K562 (cell line): ENCODE measurements around the gene ZNF215. TPM values are rescaled to one million over a fixed set of nuclear protein-coding genes. Genes with fewer than 3 reads are reported as not detected.

Experiments
- ATAC-seq: fragments of 200-7000 bp; cut with Tn5 transposase; 3 replicates; pipeline ENCODE4 v1.9.1; 2020; ENCODE audit warnings: moderate library complexity
- BruUV-seq: library from RNA; stranded (reverse); fragments of 400-500 nt; replicated peaks from 2 replicates; lab custom pipeline; 2021; lab: Mats Ljungman, UMichigan
- CTCF ChIA-PET: fragments of 300-600 bp; formaldehyde crosslinking; extraction: SDS; loops from one replicate; lab custom pipeline; 2021; ENCODE audit warnings: low intra/inter-chr PET ratio; lab: Yijun Ruan, JAX
- POLR2A ChIA-PET: fragments of 300-600, 350-650 bp; sonication (Branson Sonifier 250); formaldehyde crosslinking; extraction: SDS; loops from one replicate; lab custom pipeline; 2021; ENCODE audit warnings: antibody characterized with exemption, inconsistent platforms; lab: Yijun Ruan, JAX
- DNase-seq, 4 experiments: peaks; one replicate each; pipeline versions ENCODE4 v3.0.0 to v3.0.0-alpha.2; 2011 to 2018; ENCODE audit warnings: low spot score in 3 of 4, mixed read lengths in 3 of 4; ENCODE audit errors: extremely low read depth in 1 of 4
- FAIRE-seq: peaks from 2 replicates; lab custom pipeline; 2011; peaks lifted over from hg19 to GRCh38; lab: Jason Lieb, UNC
- H2AFZ ChIP-seq: 2 replicates; pipeline ENCODE4 v1.6.0; 2011; ENCODE audit warnings: low read depth, low read length, control low read depth, inconsistent platforms
- H3K27ac ChIP-seq: fragments of 200-600 bp; 3 replicates; pipeline ENCODE4 v1.8.0; 2011; ENCODE audit warnings: low read depth, mild to moderate bottlenecking, control low read depth, inconsistent platforms, low read length, moderate library complexity, mixed read lengths; ENCODE audit errors: extremely low read depth
- H3K27me3 ChIP-seq, 2 experiments: fragments of 300-600 bp in 1 of 2; 2 replicates in 1 of 2; 3 replicates in 1 of 2; pipeline versions ENCODE4 v1.6.0 to v1.8.0; 2011; ENCODE audit warnings: inconsistent platforms in 2 of 2, low read length in 2 of 2, mild to moderate bottlenecking in 1 of 2, mixed read lengths in 1 of 2, moderate library complexity in 1 of 2; ENCODE audit not compliant: control insufficient read depth in 2 of 2, insufficient read depth in 2 of 2
- H3K36me3 ChIP-seq: fragments of 300-600 bp; 3 replicates; pipeline ENCODE4 v1.8.0; 2011; ENCODE audit warnings: mild to moderate bottlenecking, low read length, inconsistent platforms; ENCODE audit not compliant: control insufficient read depth, insufficient read depth
- H3K4me1 ChIP-seq, 2 experiments: fragments of 200-600 bp in 1 of 2; replicated peaks in 1 of 2; 2 replicates in 1 of 2; 3 replicates in 1 of 2; pipeline versions ENCODE4 v1.5.1 to v1.8.0; 2011; ENCODE audit warnings: inconsistent platforms in 2 of 2, low read length in 2 of 2, mild to moderate bottlenecking in 1 of 2, mixed read lengths in 1 of 2, moderate library complexity in 1 of 2; ENCODE audit not compliant: control insufficient read depth in 2 of 2, insufficient read depth in 2 of 2
- H3K4me2 ChIP-seq: 2 replicates; pipeline ENCODE4 v1.6.1; 2011; ENCODE audit warnings: low read length, control low read depth, inconsistent platforms, mixed read lengths; ENCODE audit not compliant: insufficient read depth
- H3K4me3 ChIP-seq: fragments of 200-600 bp; sonication (generic), shearing (Covaris generic); 2 replicates; pipeline ENCODE4 v1.5.1; 2016; ENCODE audit warnings: control low read depth, inconsistent platforms
- H3K79me2 ChIP-seq: fragments of 200-600 bp; 3 replicates; pipeline ENCODE4 v1.8.0; 2011; ENCODE audit warnings: low read length, inconsistent platforms; ENCODE audit not compliant: control insufficient read depth, insufficient read depth
- H3K9ac ChIP-seq, 2 experiments: 2 replicates each; pipeline versions ENCODE4 v1.6.0 to v1.6.1; 2011; ENCODE audit warnings: low read depth in 2 of 2, low read length in 2 of 2, control low read depth in 1 of 2, inconsistent platforms in 1 of 2, mild to moderate bottlenecking in 1 of 2, mixed read lengths in 1 of 2; ENCODE audit not compliant: insufficient read depth in 1 of 2
- H3K9me1 ChIP-seq: one replicate; pipeline ENCODE4 v1.6.0; 2011; ENCODE audit warnings: inconsistent platforms, mild to moderate bottlenecking, low read length, moderate library complexity; ENCODE audit not compliant: control insufficient read depth, insufficient read depth
- H3K9me3 ChIP-seq: replicated peaks from 2 replicates; pipeline ENCODE4 v1.5.1; 2011; ENCODE audit warnings: low read depth, low read length, inconsistent platforms; ENCODE audit not compliant: control insufficient read depth, insufficient read depth
- H4K20me1 ChIP-seq: replicated peaks from 2 replicates; pipeline ENCODE4 v1.6.1; 2011; ENCODE audit warnings: low read length, inconsistent platforms, mixed read lengths; ENCODE audit not compliant: control insufficient read depth, insufficient read depth
- CEBPG ChIP-seq, 3 experiments: fragments of 200-800 bp in 1 of 3; sonication (Bioruptor generic) in 1 of 3; sonication (generic) in 1 of 3; formaldehyde crosslinking in 1 of 3; IDR thresholded peaks in 2 of 3; conservative IDR thresholded peaks in 1 of 3; 2 replicates each; pipeline versions ENCODE4 v1.6.1 to v1.8.0; 2016 to 2022; ENCODE audit warnings: missing compliant biosample characterization in 2 of 3, missing genetic modification characterization in 2 of 3, mild to moderate bottlenecking in 1 of 3, missing genetic modification reagents in 1 of 3
- EP300 ChIP-seq: IDR thresholded peaks from 2 replicates; pipeline ENCODE4 v1.6.1; 2012; ENCODE audit warnings: low read length, improper control_type of control experiment
- ZNF263 ChIP-seq: sonication (generic); formaldehyde crosslinking; IDR thresholded peaks from 2 replicates; pipeline ENCODE4 v1.8.0; 2022; ENCODE audit warnings: mild to moderate bottlenecking, missing genetic modification reagents, borderline replicate concordance
- ZNF766 ChIP-seq: fragments of 200-800 bp; sonication (Bioruptor generic); conservative IDR thresholded peaks from 2 replicates; pipeline ENCODE4 v1.6.1; 2016; ENCODE audit warnings: missing genetic modification characterization, missing compliant biosample characterization
- WGBS: fragments of 100-300 bp; shearing (Covaris generic); methylation state at CpG from one replicate; pipeline ENCODE4 v1.1.6; 2016; ENCODE audit warnings: low coverage, mixed read lengths; ENCODE audit not compliant: insufficient coverage; ENCODE audit errors: missing lambda C conversion rate; 5-methylcytosine and 5-hydroxymethylcytosine counted together
- in situ Hi-C: fragments of 300-500 bp; cut with MboI; formaldehyde crosslinking; loops from 4 replicates; pipeline ENCODE4 v1.15.0; 2018; ENCODE audit warnings: inconsistent platforms, mixed read lengths
- intact Hi-C: fragments of 100-400 bp; cut with micrococcal nuclease; formaldehyde crosslinking; loops from 2 replicates; pipeline ENCODE4 v1.14.2; 2022
- polyA plus RNA-seq, 8 experiments: library from polyadenylated mRNA; depleted of rRNA in 4 of 8; stranded (reverse) in 5 of 8; unstranded in 3 of 8; fragments of >200 nt; fragmentation: Nextera tagmentation in 2 of 8; fragmentation: Illumina TruSeq in 1 of 8; extraction: Ambion mirVana in 2 of 8; extraction: Trizol in 1 of 8; gene quantifications; 2 replicates each; pipeline versions ENCODE4 v1.2.1 to v1.2.3, GENCODE V29; 2011 to 2014; ENCODE audit warnings: inconsistent platforms in 1 of 8, missing spikeins in 1 of 8
- total RNA-seq, 7 experiments: library from RNA; depleted of rRNA in 6 of 7; stranded (reverse); fragments of >200 nt in 6 of 7; fragmentation: Illumina TruSeq in 2 of 7; extraction: Trizol in 2 of 7; gene quantifications; 2 replicates each; pipeline versions ENCODE4 v1.2.1 to v1.2.3, GENCODE V29; 2011 to 2021; ENCODE audit warnings: low replicate concordance in 1 of 7

ZNF215 gene
- total and polyA plus RNA-seq, 9 of the 15 experiments (the other 6 are each of a cell fraction or from before 2014, with no cell fraction given), result 11.2 to 19.1 (median 14.2) TPM

DNA sequence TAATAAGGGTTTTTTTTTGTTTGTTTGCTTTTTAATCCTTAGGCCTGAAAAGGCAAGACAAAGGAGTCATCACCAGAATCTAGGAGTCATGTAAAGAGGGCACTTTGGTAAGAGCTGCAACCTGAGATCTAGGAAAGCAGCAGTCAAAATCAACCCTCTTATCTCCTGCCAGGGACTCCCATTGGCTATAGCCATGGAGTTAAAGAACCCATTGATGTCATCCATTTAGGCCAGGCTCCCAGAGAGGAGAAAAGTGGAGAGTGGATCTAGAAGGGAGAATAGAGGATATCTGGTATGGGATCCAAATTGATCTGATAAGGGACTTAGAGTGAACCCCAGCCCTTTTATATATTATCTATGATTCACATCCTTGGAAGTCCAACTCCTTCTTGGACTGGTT, 35.9 kb downstream of the ZNF215 start:
- H4K20me1 ChIP-seq, result no peaks in the 10 kb centered on the region
- H3K9me3 ChIP-seq, result no peaks in the 10 kb centered on the region
- BruUV-seq, result no TSS peak
- ATAC-seq (peak; percentile 62; the same call in 2 of the 3 replicates), DNase-seq (peak in 3 of 4 experiments; percentile 10 to 18 (median 13)), FAIRE-seq (no peak)
- H3K9me1 ChIP-seq, result no peaks in the 10 kb centered on the region
- H3K27me3 ChIP-seq, result no peaks in the 10 kb centered on the region
- no peaks in the 10 kb centered on the region for H3K79me2 ChIP-seq
- no peak overlapping the region for H3K9ac ChIP-seq
- H3K4me2 ChIP-seq, result no peak overlapping the region
- H3K4me1 ChIP-seq, result no peaks in the 10 kb centered on the region
- in situ Hi-C loops (no loop called here), intact Hi-C loops (no loop called here)
- peaks cover 24% of the 10 kb centered on the region; the same call in 2 of the 3 replicates for H3K36me3 ChIP-seq
- no peak overlapping the region for H3K4me3 ChIP-seq
- CTCF ChIA-PET, result no interaction called here
- H2AFZ ChIP-seq, result no peak overlapping the region
- no peak overlapping the region for H3K27ac ChIP-seq
- TF ChIP-seq EP300 (no peak), ZNF766 (CRISPR knock-in tag) (peak; percentile 96)
- POLR2A ChIA-PET, result interaction anchor here (1.3 to 1.4 kb wide), 2 partner anchors 16 to 43 kb away, joined by 3 to 5 read pairs; no protein-coding TSS in a partner anchor

DNA sequence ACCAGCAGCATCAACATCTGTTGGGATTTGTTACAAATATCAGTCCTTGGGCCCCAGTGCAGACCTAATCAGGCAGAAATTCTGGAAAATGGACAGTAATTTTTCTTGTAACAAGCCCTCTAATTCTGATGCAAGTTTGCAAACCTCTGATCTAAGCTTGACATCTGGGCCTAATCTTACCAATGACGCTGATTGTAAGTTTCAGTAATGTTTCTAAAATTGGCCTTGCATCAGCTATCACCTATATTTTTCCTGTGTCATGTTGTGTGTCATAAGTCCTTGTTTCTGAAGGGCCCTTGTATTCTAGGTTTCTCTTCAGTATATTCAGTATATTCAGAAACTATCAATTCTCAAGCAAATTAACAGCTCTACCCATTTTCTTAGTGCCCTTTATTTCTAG, 36.4 kb downstream of the ZNF215 start:
- Histone ChIP-seq H3K27ac (no peak overlapping the region), H3K4me3 (no peak overlapping the region), H3K27me3 (no peaks in the 10 kb centered on the region), H3K9ac (no peak overlapping the region), H3K4me1 (no peaks in the 10 kb centered on the region), H2AFZ (no peak overlapping the region), H3K79me2 (no peaks in the 10 kb centered on the region)
- ATAC-seq, result no peak
- no peak for TF ChIP-seq ZNF263 (CRISPR knock-in tag)
- no peak for TF ChIP-seq CEBPG (CRISPR knock-in tag; IDR thresholded peaks at IDR 0.05)
- peak; percentile 23 to 75; a peak in 3 of 4 replicates for TF ChIP-seq CEBPG (tag; conservative IDR thresholded peaks at IDR 0.05 in 1 of 2, IDR thresholded peaks at IDR 0.05 in 1 of 2)
- TF ChIP-seq, all 486 proteins: peak for 1
- DNase-seq, result no peak
- 29% methylated on average over 1 of the region's 1 CpG for whole genome bisulfite sequencing
- no peak for FAIRE-seq
- Histone ChIP-seq H3K9me1 (no peaks in the 10 kb centered on the region), H3K9me3 (no peaks in the 10 kb centered on the region), H3K36me3 (peaks cover 19% of the 10 kb centered on the region; the same call in 2 of the 3 replicates), H4K20me1 (no peaks in the 10 kb centered on the region), H3K4me2 (no peak overlapping the region)
- intact Hi-C loops, result no loop called here
- POLR2A ChIA-PET, result no interaction called here
- CTCF ChIA-PET, result no interaction called here
- in situ Hi-C loops, result no loop called here
- no TSS peak for BruUV-seq
